ENCODE measurements around the gene DNAH11.
"Not testable (repeated sequence)": the region's sequence is repeated elsewhere in the genome, so short reads cannot be mapped to it uniquely, and the experiment has no call there.

The DNAH11 gene

GRCh38 chr7:21805791-21806190, 263.0 kb downstream of the DNAH11 start:
- no peak for DNase-seq

GRCh38 chr7:21806388-21806787, 263.5 kb downstream of the DNAH11 start:
- no peak for DNase-seq

- no peak for DNase-seq
Measured at GRCh38 chr7:21819048-21819447, 276.2 kb downstream of the DNAH11 start.

- DNase-seq: no peak
Measured at GRCh38 chr7:21828841-21829240, 286.0 kb downstream of the DNAH11 start.

- no peak for DNase-seq
Measured at GRCh38 chr7:21829731-21830130, 286.9 kb downstream of the DNAH11 start.

GRCh38 chr7:21844742-21845141, 301.9 kb downstream of the DNAH11 start:
- DNase-seq: no peak

- DNase-seq: no peak
Measured at GRCh38 chr7:21850531-21851285, 307.9 kb downstream of the DNAH11 start.

- no peak for DNase-seq
Measured at GRCh38 chr7:21851559-21851967, 308.7 kb downstream of the DNAH11 start.

GRCh38 chr7:21865631-21866204, 322.9 kb downstream of the DNAH11 start:
- not testable (repeated sequence) for DNase-seq

GRCh38 chr7:21866731-21867130, 323.9 kb downstream of the DNAH11 start:
- DNase-seq: no peak

GRCh38 chr7:21867226-21867625, 324.4 kb downstream of the DNAH11 start:
- DNase-seq: no peak

GRCh38 chr7:21867816-21868575, 325.2 kb downstream of the DNAH11 start:
- no peak for DNase-seq

GRCh38 chr7:21868576-21868850, 325.7 kb downstream of the DNAH11 start:
- DNase-seq: no peak

GRCh38 chr7:21869785-21870402, 327.1 kb downstream of the DNAH11 start:
- DNase-seq: no peak

GRCh38 chr7:21883069-21883468, 340.2 kb downstream of the DNAH11 start:
- no peak for DNase-seq

GRCh38 chr7:21883501-21883900, 340.7 kb downstream of the DNAH11 start:
- DNase-seq: not testable (repeated sequence)

- DNase-seq: no peak
Measured at GRCh38 chr7:21884496-21884895, 341.7 kb downstream of the DNAH11 start.

GRCh38 chr7:21886396-21886795, 343.6 kb downstream of the DNAH11 start:
- no peak for DNase-seq

GRCh38 chr7:21887353-21887752, 344.5 kb downstream of the DNAH11 start:
- DNase-seq: no peak

GRCh38 chr7:21887779-21888178, 344.9 kb downstream of the DNAH11 start:
- no peak for DNase-seq

- DNase-seq: no peak
Measured at GRCh38 chr7:21891291-21891690, 348.5 kb downstream of the DNAH11 start.

GRCh38 chr7:21893401-21893800, 350.6 kb downstream of the DNAH11 start:
- DNase-seq: no peak

- DNase-seq: no peak
Measured at GRCh38 chr7:21898265-21898930, 355.6 kb downstream of the DNAH11 start.

Data from COR-L47 (cell line).